ENCODE measurements around the gene CUL7. TPM values are rescaled to one million over a fixed set of nuclear protein-coding genes. Genes with fewer than 3 reads are reported as not detected.
A peak's percentile ranks its signal among the peaks of the same experiment; 100 is the strongest.
"Not testable (repeated sequence)": the region's sequence is repeated elsewhere in the genome, so short reads cannot be mapped to it uniquely, and the experiment has no call there.

CUL7 gene
- 19.4 and 19.6 TPM in 2 replicates for total RNA-seq (2014; rRNA removed; shearing (Covaris generic))
- polyA plus RNA-seq (2015; cell fraction: cytosol; rRNA removed), result 18.8 and 22.0 TPM in 2 replicates
- polyA plus RNA-seq (2015; cell fraction: nucleus; rRNA removed), result 114 and 121 TPM in 2 replicates

DNA sequence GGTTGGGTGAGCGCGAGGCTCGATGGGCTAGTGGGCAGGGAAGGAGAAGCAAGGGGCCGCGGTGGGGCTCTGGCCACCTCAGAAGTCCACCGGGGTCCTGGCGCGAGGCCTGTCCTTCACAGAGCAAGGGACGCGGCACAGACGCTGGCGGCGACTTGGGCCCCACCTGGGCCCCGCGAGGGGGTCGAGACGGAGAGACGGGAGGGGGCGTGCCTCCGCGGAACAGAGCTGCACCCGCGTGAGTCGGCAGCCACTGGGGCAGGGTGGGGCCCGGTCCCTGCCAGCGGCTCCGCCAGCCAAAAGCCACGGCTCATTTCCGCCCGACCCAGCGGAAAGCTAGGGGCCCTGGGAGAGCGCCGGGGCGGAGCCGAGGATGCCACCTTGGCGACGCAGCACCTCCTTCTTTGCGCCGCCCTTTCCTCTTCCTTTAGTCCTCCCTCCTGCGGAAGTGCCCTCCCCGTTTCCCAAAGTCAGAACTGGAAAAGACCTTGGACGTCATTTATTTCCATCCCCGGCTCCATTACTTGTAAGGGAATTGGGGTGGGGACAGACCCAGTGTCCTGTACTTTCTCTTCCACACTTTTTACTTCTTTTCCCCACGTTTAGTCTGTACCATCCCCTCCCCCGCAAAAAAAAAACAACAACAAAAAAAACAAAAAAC, at the start of gene CUL7:
Gene CUL7 (minus strand): TSS at position 307 of the 661 bp plus-strand sequence. CDS start 1,063 bp downstream, outside the sequence.
- DNase-seq (ENCODE audit: low read depth), result peak; percentile 97

DNA sequence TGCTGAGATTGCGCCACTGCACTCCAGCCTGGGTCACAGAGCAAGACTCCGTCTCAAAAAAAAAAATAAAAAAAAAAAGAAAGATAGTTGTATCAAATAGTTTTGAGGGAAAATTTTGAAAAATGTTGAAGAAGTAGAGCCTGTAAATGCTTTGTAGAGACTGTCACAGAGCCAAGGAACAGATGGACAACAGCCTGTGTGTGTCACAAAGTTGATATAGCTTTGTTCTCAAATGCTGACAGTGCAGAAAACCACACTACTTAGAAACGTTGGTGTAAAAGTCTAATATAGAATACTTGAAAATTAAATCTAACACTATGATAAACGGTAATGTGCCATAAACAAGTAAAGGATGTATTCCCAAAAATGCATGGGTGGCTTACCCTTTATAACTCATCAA, 47.8 kb upstream of the CUL7 start:
- DNase-seq (ENCODE audit: low read depth), result no peak

DNA sequence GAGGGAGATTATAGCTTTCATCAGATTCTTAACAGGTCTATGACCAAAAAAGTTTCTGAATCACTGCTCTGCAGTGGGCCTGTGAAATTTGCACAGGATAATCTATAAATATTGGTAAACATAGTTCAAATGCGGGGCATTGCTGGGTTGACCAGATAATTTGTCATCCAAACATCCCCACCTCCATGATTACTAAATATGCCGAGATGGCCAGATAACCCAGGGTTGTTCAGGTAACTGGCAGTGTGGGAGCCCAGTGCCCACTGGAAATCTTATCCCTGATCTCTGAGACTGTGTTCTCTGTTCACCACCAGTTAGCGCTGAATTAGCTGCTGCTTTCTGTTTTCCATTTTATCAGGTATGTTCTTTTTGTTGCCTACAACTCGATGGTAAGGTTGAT, 43.9 kb upstream of the CUL7 start:
- no peak for DNase-seq (ENCODE audit: low read depth)

DNA sequence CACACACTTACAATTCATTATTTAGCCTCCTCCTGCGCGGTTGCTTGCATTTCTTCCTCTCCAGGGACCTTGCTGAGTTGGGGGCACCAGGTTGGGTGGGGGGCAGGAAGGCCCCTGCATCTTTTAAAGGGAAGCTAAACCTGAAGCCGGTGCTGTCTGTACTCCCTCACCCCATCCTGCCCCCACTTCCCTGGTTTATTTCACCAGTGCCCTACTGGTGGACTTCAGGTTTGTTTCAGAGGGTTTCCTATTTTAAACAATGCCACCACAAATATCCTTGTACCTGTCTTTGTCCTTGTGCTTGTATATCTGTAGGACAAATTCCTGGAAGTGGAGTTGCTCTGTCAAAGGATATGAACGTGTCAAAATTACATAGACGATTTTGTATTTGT, 43.4 kb upstream of the CUL7 start:
- no peak for DNase-seq (ENCODE audit: low read depth)

DNA sequence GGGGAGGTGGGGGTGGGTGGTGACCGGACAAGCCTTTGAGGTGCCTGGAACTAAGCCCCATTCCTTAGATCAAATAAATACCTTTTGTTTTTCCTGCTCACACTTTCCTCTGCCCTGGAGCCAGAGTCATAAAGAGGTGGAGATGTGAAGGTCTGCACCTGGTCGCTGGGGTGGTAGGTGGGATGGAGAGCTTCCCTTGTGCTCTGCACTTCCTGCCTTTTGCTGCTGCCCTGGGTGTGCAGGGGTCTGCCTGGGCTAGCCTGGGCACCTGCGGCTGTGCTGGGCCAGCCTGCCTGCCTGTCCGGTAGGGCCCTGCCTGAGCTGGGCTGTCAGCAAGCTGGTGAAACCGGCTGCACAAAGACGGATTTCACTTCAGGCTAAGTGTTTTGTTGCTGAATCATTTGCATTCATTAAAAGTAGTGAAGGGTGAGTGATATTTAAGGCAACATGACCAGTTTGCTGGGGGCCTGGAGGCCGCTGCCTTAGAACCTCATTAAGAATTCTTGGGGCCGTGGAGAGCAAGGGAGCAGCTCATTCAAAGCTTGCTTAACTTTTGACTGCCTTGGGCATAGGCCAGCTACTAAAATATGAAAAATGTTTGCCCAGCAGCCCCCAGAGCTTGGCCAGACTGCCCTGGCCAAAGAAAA, 42.9 kb upstream of the CUL7 start:
- peak; percentile 55 for DNase-seq (ENCODE audit: low read depth)

DNA sequence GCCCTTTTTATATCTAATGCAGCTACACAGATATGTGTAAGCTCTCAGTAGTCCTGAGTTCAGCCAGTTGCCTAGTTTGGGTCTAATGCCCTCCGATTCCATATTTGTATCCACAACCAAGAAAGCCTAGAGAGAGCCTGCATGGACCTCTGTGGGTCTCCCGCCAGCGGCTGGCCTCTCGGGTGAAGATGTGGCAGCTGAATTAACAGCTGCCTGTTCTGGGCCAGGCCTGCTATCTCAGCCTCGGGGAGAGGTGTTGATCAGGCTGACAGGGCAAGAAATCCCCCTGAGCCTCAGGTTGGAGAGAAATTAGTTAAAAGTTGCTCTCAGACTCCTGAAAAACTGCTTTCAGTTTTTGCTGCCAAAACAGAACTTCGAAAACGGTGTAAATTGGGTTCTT, 42.3 kb upstream of the CUL7 start:
- DNase-seq (ENCODE audit: low read depth), result no peak

DNA sequence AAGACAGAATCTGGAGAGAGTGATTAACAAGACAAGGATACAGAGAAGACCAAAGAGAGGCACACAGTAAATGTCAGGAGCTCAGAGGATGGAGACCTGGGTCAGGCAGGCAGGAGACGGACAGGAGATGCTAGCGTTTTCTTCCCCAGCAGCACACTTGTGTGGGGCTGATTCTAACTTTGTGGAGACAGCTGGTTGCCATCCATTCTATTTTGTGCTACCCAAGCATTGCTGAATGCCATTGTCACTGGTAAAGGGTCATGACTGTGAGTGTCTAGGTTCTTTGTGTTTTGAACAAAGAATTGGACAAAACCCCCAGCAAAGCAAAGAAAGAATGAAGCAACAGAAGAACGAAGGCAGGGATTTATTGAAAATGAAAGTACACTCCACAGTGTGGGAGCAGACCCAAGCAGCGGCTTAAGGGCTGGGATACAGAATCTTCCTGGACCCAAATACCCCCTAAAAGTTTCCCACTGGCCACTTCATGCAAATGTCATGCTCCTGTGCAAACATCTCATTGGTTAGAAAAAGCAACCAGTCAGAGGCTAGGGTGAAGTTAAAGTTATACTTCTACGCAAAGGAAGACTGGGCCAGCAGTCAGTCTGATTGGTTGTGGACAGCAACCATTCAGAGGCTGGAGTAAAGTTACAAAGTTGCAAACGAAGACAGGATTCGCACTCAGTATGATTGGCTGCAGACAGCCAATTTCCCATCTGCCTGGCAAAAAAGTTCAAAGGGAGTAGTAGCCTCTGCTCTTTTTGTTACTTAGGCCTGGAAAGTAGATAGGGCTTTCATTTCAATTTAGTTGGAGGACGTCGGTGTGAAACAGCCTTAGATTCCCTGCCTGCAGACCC, 40.0 kb upstream of the CUL7 start:
- peak; percentile 55 for DNase-seq (ENCODE audit: low read depth)

DNA sequence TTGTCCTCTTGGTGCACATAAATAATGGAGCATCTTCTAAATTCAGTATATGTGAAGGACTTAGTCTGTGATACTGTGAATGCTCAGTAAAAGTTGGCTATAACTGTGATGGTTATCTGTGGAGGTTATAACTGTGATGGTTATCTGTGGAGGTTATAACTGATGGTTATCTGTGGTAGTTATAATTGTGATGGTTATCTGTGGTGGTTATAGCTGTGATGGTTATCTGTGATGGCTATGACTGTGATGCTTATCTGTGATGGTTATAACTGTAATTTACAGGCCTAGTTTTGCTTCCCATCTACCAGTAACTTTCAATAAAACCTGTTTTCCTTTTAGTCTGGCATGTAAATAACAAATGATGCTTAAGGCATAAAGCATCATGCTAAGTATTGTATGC, 39.0 kb upstream of the CUL7 start:
- DNase-seq (ENCODE audit: low read depth), result no peak

DNA sequence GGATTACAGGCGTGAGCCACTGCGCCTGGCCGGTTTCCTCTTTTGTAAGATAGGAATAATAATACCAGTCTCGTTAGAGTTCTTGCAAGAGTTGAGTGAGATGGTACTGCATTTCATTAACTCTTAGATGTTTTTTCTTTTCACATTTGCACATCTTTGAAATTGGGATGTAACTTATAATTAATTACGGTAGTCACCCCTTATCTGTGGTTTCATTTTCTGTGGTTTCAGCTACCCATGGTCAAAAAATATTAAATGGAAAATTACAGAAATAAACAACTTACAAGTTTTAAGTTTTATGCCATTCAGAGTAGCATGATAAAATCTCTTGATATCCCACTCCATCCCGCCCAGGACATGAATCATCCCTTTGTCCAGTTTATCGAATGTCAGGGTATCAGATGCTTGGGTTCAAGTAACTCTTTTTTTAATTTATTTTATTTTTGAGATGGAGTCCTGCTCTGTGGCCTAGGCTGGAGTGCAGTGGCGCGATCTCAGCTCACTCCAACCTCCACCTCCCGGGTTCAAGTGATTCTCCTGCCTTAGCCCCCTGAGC, 37.9 kb upstream of the CUL7 start:
- no peak for DNase-seq (ENCODE audit: low read depth)

DNA sequence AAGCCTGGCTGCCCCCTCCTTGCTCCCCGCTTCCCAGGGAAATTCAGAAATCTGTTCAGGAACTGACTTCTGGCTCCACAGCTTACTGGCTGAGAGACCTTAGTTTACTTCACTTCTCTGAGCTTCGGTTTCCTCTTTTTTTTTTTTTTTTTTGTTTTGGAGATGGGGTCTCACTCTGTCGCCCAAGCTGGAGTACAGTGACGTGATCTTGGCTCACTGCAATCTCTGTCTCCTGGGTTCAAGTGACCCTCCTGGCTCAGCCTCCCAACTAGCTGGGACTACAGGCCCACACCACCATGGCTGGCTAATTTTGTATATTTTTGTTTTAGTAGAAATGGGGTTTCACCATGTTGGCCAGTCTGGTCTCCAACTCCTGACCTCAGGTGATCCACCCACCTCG, 37.4 kb upstream of the CUL7 start:
- DNase-seq (ENCODE audit: low read depth), result no peak

DNA sequence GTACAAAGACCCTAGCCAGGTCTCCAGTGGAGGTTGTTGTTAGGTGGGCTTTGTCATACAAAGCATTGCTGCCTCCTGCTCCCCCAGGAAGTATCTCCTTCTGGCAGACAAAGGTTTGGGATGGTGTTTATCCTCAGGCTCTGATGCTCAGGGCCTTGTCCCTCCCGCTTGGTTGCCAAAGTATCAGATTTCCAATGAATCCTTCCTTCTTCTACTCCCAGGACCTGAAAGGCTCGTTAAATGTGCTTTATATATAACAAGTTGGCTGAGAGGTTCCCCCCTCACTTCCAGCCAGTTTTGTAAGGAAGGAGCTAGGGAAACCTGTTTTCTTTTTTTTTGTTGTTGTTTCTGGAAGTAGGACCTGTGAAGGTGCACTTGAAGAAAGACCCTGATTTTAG, 36.9 kb upstream of the CUL7 start:
- DNase-seq (ENCODE audit: low read depth), result no peak

DNA sequence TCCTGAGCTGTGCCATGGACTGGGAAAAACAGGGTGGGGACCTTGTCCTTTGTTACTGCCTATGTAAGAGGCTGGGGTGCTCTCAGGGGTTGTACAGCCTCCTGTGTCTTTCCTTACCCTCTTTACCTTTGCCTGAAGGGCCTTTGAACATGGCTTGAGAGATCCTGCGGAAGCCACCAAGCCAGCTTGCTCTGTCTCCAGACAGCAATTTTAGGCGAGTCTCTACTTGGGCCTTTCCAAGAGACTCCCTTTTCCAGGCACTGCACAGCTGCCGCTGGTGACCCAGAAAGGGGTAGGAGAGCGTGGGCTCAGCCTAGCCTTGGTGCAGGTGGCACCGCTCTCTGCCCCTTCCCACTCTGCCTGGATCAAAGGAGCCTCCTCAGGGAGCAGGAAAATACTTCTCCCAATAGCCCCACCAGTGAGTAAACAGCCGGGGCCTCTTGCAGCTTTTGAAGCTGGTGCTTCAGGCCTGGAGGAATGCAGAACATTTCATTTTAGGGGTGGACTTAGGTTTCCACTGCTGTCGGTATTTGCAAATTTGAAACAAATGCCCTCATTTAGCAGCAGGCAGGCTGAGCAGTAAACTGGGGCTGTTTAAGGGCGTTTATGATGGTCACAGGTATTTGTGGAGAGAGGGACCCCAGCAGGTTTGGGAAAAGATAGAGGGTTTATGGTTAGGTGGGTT, 36.4 kb upstream of the CUL7 start:
- no peak for DNase-seq (ENCODE audit: low read depth)

DNA sequence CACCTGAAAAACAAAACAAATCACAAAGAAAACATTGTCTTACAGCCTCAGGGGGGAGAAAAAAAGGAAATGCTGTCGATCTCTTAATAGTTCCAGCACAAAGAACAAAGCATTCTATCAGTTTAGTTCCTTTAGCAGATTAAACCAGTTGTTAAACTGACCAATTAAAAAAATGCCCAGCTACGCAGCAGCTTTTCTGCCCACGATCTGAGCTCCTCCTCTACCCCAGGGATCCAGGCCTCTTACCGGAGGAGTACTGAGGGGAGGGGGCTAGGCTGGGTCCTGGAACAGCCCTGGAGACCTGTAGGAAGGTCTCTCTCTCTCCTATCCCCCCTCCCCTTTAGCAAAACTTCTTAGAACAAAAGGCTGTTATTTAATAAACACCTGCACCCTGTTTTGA, 35.8 kb upstream of the CUL7 start:
- DNase-seq (ENCODE audit: low read depth), result no peak

DNA sequence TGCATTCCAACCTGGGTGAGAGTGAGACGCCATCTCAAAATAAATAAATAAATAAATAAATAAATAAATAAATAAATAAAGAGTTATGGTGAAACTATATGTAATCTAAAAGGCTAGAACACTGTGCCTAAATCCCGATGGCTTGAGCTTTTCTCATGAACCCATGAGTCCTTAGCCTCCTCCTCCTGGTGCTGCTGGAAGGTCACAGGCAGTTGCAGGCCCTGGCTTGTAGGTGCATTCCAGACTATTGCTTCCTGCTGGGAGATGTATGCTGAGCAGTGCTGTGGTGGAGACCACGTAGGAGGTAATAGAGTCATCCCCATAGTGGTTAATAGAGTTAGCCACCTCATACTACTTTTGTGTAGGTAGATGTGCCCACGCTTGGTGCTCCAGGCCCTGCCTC, 35.0 kb upstream of the CUL7 start:
- no peak for DNase-seq (ENCODE audit: low read depth)

DNA sequence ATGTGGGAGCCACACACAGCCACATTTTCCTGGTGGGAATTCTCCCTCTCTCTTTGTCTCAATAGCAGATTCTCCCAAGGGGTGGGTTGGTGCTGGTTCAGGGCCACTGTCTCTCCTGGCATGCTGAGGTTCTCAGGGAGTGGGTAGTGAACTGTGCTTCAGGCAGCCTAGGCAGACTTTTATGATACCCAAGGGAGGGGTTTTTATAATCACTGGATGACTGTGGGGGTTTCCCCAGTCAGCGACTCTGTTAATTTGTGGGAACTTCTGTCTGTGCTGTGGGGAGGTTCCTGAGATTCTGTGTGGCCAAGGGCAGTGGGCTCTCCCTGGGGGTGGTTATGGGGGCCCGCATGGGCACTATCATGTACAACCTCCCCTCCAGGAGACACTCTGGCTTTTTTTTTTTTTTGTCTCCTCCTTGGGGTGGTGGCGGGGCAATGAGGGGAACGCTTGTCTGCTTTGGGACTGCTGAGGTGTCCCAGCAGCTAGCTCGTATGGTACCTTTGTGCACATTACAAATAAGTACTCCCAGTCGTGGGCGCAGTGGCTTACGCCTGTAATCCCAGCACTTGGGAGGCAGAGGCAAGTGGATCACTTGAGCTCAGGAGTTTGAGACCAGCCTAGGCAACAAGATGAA, 32.5 kb upstream of the CUL7 start:
- DNase-seq (ENCODE audit: low read depth), result no peak

DNA sequence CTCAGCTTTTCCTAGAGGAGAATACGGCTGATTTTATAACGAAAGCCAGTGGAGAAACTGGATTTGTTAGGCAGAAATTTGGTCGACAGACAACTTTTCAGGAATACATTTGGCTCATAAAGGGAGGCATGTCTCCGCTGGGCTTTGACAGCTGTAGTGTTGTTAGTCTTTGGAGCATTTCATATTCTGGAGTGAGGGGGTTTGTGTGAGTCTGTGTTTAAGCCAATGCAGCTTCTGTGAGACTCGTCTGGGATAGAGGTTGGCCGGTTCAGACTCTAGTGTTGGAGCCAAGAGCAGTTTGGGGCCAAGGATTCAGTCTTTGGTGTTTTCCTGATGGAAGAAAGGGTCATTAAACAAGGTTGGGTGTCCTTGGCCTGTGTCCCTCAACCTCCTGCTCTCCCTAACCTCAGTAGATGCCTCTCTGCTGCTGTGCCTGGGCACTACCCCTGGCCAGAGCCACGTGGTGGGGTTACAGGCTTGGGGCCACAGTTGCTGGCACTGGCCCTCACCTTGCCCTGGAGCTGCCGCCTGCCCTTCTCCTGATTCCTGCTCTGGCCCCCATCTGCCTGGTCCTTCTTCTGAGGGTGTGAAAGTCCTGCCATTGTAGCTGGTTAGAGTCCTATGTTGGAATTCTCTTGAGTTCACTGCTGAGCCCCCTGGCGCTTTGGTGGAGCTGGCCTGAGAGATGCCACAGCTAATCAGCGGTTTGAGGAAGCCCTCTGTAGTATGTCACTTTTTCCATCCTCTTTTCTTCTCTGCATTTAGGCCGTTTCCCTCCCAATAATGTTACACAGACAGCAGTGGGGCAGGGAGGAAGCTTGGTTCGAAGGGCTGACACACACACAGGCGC, 29.4 kb upstream of the CUL7 start:
- DNase-seq (ENCODE audit: low read depth), result no peak

DNA sequence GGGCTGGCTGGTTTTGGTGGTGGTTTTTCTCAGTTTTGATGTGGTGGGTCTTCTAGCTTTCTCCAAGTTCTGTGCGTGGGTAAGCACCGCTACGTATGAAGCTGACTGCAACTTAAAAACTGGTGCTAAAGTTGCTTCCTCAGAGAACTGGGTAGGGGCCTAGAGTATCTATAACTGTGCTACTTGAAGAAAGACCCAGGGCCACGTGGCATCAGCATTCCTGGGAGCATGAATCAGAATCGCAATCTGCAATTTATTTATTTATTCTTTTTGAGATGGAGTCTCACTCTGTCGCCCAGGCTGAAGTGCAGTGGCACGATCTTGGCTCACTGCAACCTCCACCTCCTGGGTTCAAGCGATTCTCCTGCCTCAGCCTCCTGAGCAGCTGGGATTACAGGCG, 28.3 kb upstream of the CUL7 start:
- not testable (repeated sequence) for DNase-seq (ENCODE audit: low read depth)

DNA sequence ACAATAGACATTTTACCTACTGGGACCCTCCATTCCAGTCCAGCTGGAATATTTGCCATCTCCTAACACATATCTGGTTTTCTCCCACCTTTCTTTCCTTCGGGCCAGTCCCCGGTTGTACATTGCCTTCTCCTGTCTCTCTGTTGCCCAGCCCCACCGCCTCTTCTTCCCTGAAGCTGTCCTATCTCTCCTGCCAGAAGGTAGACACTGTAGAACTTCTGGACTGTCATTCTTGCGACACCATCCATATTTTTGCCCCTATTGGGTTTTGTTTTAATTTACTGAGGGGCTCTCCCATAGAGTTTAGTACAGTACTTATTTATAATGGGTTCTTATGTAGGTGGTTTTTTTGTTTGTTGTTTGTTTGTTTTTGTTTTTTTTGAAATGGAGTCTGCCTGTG, 27.4 kb upstream of the CUL7 start:
- no peak for DNase-seq (ENCODE audit: low read depth)

DNA sequence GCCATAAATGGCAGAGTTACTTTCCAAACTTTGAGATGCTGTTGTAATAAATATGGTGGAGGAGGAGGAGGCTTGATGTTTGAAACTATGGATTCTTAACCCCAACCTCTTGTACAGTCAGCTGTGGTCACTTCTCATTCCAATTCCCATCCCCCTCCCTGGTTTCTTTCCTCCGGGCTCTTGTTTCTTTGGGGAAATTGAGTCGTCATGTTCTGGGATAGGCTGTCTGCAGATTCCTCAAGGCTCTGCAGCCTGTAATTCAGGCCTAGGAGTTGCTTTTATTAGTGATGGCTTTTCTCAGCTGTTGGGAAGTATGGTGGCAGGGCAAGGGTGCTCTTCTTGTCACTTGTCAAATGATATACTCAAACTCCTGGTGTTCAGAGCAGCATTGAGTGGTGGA, 25.0 kb upstream of the CUL7 start:
- no peak for DNase-seq (ENCODE audit: low read depth)

DNA sequence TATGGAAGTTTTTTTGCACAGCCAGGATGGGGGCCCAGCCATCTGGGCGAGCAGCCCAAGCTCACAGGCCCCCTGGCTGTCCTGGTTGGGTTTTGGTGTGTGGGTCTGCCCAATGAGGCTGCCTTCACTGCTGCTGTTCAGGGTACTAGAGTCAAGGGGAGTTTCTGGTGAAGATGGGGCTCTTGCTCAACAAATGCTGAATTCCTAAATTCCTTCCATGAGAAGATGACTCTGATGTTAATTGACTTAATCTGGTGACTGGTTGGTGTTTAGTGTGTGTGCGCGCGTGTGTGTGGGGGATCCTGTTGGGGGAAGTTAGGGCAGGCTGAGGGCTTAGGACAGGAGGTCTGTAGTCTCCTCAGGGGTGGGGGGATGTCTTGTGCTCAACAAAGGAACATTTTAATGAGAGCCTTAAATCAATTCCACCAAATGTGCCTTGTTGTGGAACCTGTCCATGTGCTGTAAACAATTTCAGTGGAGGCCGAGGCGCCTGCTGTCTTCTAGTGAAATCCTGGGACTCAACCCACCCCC, 24.4 kb upstream of the CUL7 start:
- no peak for DNase-seq (ENCODE audit: low read depth)
